ENCODE results near the gene CENPX.

The CENPX gene

DNA sequence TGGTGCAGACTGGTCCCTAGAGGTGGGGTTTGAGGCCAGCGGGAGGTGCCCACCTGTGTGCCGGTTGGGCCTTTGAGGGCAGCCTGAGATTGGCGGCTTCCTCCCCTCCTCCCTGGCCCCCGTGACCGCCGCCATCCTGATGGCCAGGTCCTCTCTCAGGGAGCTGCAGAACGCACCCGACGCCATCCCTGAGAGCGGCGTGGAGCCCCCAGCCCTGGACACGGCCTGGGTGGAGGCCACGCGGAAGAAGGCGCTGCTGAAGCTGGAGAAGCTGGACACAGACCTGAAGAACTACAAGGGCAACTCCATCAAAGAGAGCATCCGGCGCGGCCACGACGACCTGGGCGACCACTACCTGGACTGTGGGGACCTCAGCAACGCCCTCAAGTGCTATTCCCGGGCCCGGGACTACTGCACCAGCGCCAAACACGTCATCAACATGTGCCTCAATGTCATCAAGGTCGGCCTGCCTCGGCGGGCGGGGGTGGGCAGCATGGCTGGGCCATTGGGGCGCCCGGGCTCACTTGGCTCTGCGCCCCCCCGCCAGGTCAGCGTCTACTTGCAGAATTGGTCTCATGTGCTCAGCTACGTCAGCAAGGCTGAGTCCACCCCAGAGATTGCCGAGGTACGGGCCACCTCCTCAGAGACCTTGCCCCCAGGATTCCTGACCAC, 31.8 kb upstream of the CENPX start:
- TF ChIP-seq, protein P1, sequence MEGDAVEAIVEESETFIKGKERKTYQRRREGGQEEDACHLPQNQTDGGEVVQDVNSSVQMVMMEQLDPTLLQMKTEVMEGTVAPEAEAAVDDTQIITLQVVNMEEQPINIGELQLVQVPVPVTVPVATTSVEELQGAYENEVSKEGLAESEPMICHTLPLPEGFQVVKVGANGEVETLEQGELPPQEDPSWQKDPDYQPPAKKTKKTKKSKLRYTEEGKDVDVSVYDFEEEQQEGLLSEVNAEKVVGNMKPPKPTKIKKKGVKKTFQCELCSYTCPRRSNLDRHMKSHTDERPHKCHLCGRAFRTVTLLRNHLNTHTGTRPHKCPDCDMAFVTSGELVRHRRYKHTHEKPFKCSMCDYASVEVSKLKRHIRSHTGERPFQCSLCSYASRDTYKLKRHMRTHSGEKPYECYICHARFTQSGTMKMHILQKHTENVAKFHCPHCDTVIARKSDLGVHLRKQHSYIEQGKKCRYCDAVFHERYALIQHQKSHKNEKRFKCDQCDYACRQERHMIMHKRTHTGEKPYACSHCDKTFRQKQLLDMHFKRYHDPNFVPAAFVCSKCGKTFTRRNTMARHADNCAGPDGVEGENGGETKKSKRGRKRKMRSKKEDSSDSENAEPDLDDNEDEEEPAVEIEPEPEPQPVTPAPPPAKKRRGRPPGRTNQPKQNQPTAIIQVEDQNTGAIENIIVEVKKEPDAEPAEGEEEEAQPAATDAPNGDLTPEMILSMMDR (IDR thresholded peaks at IDR 0.05; ENCODE audit: borderline replicate concordance, insufficient read depth, low read depth, low read length), result no peak
- H3K4me3 ChIP-seq (ENCODE audit: low read depth, low read length), result no peak overlapping the region

DNA sequence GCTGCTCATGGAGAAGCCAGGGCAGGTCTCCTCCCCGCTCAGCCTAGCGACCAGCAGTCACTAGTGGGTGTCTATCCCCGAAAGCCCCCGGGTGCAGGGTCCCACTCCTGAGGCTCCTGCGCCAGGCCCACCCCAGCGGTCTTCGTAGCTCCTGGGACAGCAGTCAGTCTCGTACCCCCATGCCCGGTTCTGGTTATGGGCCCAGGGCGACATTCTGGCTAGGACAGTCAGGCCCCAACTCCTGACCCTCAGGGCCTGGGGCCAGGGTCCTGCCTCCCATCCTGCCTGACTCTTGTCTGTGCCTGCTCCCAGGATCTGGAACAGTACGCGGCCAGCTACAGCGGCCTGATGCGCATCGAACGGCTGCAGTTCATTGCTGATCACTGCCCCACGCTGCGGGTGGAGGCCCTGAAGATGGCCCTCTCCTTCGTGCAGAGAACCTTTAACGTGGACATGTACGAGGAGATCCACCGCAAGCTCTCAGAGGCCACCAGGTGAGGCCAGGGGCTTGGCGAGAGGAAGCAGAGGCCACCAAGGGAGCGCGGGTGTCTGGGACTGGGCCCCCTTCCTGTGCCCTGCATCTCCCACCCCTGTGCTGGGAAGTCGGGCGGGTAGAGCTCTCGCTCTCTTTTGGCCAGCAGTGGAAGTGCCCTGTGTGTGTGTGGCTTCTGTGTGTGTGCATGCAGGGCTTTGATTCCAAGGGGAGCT, 31.0 kb upstream of the CENPX start:
- TF ChIP-seq, protein P1 (IDR thresholded peaks at IDR 0.05; ENCODE audit: borderline replicate concordance, insufficient read depth, low read depth, low read length), result no peak
- H3K4me3 ChIP-seq (ENCODE audit: low read depth, low read length), result no peak overlapping the region

DNA sequence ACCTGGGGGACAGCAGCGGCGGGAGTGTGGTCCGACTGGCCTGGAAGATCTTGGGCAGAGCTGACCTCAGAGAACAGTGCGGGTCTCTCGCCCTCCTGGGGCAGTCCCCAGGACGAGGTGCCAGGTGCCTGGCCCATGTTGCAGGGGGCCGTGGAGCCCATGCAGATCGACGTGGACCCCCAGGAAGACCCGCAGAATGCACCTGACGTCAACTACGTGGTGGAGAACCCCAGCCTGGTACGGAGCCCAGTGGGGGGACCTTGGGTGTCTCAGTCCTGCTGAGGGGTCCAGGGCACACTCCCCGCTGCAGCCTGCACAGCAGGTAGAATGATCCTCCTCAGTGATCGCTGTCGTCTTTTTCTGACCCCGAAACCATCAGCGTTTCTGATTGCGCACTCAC, 30.5 kb upstream of the CENPX start:
- TF ChIP-seq, protein P1 (IDR thresholded peaks at IDR 0.05; ENCODE audit: borderline replicate concordance, insufficient read depth, low read depth, low read length), result no peak
- H3K4me3 ChIP-seq (ENCODE audit: low read depth, low read length), result no peak overlapping the region

DNA sequence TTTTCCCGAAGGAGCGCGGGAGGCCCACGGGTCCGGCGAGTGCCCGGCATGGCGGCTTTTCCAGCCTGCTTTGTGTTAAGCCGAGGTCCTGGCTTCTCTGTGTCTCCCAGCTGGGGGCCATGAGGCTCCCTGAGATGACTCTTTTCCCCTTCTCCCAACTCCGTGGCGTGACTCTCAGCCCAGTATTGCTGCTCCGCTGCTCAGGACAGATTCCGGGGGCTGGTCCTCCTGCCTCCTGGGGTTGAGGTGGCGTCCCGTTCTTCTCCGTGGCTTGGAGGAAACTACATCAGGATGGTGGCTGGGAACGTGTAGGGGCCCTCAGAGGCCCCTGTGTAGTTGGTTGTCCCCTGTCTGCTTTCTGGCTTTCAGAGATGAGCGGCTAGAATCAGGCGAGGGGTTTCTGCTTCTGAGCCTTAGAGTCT, 30.0 kb upstream of the CENPX start:
- TF ChIP-seq, protein P1 (IDR thresholded peaks at IDR 0.05; ENCODE audit: borderline replicate concordance, insufficient read depth, low read depth, low read length), result no peak
- peak overlapping the region; percentile 85 for H3K4me3 ChIP-seq (ENCODE audit: low read depth, low read length)

DNA sequence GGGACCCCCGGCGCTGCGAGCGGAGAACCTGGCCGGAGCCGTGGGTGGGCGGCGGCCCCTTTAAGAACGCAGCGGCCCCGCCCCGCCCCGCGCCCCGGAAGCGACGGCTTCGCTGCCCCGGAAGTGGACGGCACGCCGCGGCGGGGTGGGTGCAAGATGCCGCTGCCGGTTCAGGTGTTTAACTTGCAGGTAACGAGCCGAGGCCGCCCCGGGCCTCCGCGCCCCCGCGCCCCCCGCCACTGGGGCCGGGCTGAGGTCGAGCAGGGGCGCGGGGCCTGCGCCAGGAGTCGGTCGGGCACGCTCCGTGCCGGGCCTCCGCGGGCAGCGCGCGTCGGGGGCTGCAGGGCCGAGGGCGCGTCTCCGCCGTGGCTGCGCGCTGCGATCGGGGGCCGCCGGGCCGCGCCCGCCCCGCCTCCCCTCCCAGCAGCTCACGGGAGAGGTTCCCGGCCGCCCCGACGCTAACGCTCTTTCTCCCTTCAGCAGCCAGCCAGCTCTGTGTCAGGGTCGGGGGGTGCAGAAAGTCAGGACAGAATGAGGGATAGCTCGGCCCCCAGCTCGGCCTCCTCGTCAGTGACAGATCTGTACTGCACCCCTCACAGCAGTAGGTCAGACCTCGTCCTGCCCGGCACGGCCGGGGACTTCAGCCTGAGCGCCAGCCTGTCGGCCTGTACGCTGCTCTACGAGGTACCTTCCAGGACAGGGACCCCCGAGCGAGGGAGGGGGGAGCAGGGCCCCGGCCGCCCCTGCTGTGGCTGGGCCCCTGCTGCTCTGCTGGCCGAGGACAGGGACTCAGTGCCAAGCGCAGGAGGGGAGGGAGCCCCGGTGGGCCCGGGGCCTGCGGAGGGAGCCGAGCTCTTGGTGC, 29.3 kb upstream of the CENPX start, which contains the start of the genes GPS1 and RFNG:
Gene GPS1, plus strand, starts transcription at position 123 of the 862 bp plus-strand sequence. Its CDS starts 34 bp downstream, at position 157.
Gene RFNG, minus strand, starts transcription at position 36 of the 862 bp plus-strand sequence. CDS start 45 bp downstream, outside the sequence.
- H3K4me3 ChIP-seq (ENCODE audit: low read depth, low read length), result peak within 1 kb of the TSS; percentile 85
- TF ChIP-seq, protein P1 (IDR thresholded peaks at IDR 0.05; ENCODE audit: borderline replicate concordance, insufficient read depth, low read depth, low read length), result no peak

DNA sequence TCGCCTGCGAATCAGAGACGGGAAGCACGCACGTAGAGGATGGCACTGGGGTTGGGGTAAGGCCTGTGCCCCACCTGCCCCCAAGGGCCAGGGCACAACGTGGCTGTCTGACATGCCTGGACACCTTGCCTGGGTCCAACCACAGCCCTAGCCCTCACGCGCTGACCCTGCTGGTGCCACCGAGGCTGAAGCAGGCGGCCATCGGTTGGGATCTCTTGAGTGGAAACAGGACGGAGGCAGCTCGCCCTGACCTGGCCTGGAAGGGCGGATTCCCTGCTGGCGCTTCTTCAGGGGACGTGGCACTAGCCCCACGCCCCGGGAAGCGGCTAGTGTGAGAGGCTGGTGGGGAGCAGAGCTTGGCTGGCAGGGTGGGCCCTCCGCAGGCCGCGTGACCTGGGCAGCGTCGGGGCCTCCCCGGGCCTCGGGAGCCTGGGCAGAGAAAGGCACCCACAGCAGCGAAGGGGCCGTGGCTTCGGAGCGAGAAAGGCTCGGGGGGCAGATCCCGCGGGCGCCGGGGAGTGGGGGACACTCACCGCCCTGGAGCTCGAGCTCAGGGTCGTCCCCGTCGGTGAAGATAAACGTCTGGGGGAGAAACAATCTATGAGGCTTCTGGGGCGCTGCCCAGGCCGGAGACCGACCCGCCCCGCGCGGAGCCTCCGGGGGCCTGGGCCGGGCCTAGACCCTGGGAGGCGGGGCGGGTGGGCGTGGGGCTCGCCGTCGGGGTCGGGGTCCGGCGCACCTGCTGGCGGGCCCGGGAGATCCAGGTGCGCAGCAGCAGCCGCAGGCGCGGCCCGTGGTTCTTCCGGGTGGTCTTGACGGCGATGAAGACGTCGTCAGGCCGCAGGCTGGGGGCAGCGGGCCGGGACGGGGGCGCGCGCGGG, 28.3 kb upstream of the CENPX start:
- TF ChIP-seq, protein P1 (IDR thresholded peaks at IDR 0.05; ENCODE audit: borderline replicate concordance, insufficient read depth, low read depth, low read length), result no peak
- peak overlapping the region; percentile 85 for H3K4me3 ChIP-seq (ENCODE audit: low read depth, low read length)

Measured in GM12875 (cell line).